ENCODE measurements around the gene LZTR1. TPM values are rescaled to one million over a fixed set of nuclear protein-coding genes. Genes with fewer than 3 reads are reported as not detected.
A peak's percentile ranks its signal among the peaks of the same experiment; 100 is the strongest.

LZTR1 gene
- total and polyA plus RNA-seq, 2 of the 8 experiments (the other 6 are each of a cell fraction or from before 2014, with no cell fraction given) = 22.3 to 31.0 TPM

DNA sequence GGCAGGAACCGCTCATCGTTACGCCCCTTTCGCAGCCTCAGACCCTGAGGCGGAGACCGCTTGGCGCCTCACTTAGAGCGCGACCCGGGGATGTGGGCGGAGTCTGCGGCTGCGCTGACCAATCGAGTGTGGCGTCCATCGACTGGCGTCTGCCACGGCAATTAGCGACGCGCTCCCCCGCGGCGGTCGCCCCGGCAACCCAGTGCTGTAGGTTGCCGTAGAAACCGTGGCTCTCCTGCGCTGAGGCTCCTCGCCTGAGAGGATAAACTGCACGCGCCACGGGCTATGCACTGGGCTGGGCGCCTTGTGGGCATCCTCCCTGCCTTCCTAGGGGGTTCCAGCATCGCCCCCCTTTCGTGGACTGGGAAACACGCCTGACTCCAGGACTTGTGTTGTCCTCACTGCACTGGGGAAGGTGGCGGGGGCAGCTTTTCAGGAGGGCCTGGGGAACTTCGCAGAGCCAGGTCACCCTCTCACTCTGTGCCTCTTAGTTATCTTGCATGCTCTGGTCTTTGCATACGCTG, 32.2 kb downstream of the LZTR1 start:
- peak; percentile 76 for FAIRE-seq
- WGBS, 2 experiments (ENCODE audit: extremely low coverage in 1 of 2, insufficient coverage in 1 of 2, insufficient read length in 1 of 2, insufficient replicate concordance in 2 of 2, low coverage in 1 of 2, low lambda C conversion rate in 2 of 2, missing lambda C conversion rate in 1 of 2) = 7% methylated on average over 39 of the region's 40 CpGs; no CpG with 5 or more reads in 1 of the 2 experiments
- no peak for TF ChIP-seq JUN (IDR thresholded peaks at IDR 0.05; ENCODE audit: low read depth, low read length)
- peak in 1 of 2 experiments; percentile 81; a peak in 1 of 4 replicates for TF ChIP-seq SIN3A (conservative IDR thresholded peaks at IDR 0.05 in 1 of 2, IDR thresholded peaks at IDR 0.05 in 1 of 2; ENCODE audit: low read depth in 1 of 2, low read length in 2 of 2)
- no peak for TF ChIP-seq BRCA1 (IDR thresholded peaks at IDR 0.05; ENCODE audit: low read depth, low read length)
- peak; percentile 93 for TF ChIP-seq CREB1 (IDR thresholded peaks at IDR 0.05)
- no peak for TF ChIP-seq RAD21 (IDR thresholded peaks at IDR 0.05 in 1 of 2, conservative IDR thresholded peaks at IDR 0.05 in 1 of 2; ENCODE audit: low read depth in 2 of 2, low read length in 2 of 2)
- TF ChIP-seq, protein P1, sequence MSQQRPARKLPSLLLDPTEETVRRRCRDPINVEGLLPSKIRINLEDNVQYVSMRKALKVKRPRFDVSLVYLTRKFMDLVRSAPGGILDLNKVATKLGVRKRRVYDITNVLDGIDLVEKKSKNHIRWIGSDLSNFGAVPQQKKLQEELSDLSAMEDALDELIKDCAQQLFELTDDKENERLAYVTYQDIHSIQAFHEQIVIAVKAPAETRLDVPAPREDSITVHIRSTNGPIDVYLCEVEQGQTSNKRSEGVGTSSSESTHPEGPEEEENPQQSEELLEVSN (IDR thresholded peaks at IDR 0.05) = peak; percentile 42; the same call in 1 of the 2 replicates
- peak; percentile 73 for TF ChIP-seq NANOG (IDR thresholded peaks at IDR 0.05; ENCODE audit: insufficient read depth, low read depth, low read length, poor library complexity, severe bottlenecking)
- no peak for TF ChIP-seq POLR2AphosphoS5 (IDR thresholded peaks at IDR 0.05; ENCODE audit: low read depth, low read length)
- 0 out of 2 replicates have a peak, but pooled peaks have one; percentile 39 for TF ChIP-seq CHD2 (IDR thresholded peaks at IDR 0.05; ENCODE audit: low read length)
- TF ChIP-seq ASH2L (IDR thresholded peaks at IDR 0.05; ENCODE audit: low read length) = peak; percentile 1
- no peak for TF ChIP-seq PHF8 (conservative IDR thresholded peaks at IDR 0.05; ENCODE audit: low read depth, low read length)

More for the DNA sequence above, 32.2 kb downstream of the LZTR1 start:
- Histone ChIP-seq H3K56ac (replicated peaks; ENCODE audit: insufficient read length, low read depth, low read length) (peak overlapping the region; percentile 74), H3K18ac (ENCODE audit: extremely low read depth, low read length) (peak overlapping the region; percentile 13), H3K4me3 (ENCODE audit: extremely low read depth in 1 of 4, insufficient read depth in 2 of 4, low read depth in 3 of 4, low read length in 4 of 4) (peak overlapping the region; percentile 51 to 75 (median 64)), H4K5ac (ENCODE audit: insufficient read length, low read depth, low read length) (peak overlapping the region; percentile 28), H2BK20ac (ENCODE audit: low read length) (no peak overlapping the region), H4K20me1 (replicated peaks in 1 of 2; ENCODE audit: control insufficient read depth in 1 of 2, insufficient read depth in 2 of 2, low read length in 2 of 2) (peaks cover 0 to 6% of the 10 kb centered on the region in 2 experiments), H2BK5ac (ENCODE audit: low read depth, low read length) (no peak overlapping the region), H3K27me3 (replicated peaks in 1 of 4; ENCODE audit: control insufficient read depth in 3 of 4, extremely low read depth in 1 of 4, insufficient read depth in 3 of 4, low read length in 3 of 4) (peaks cover 0 to 4% (median 3%) of the 10 kb centered on the region in 4 experiments; a peak in 4 of 7 replicates), H4K8ac (ENCODE audit: extremely low read depth, insufficient read depth, low read length) (peak overlapping the region; percentile 75), H2AK5ac (ENCODE audit: low read depth, low read length) (no peak overlapping the region), H2BK12ac (ENCODE audit: low read depth, low read length) (no peak overlapping the region), H3K4ac (replicated peaks; ENCODE audit: insufficient read length, low read depth, low read length) (peak overlapping the region; percentile 53), H2BK120ac (replicated peaks; ENCODE audit: low read depth, low read length) (no peak overlapping the region), H4K91ac (replicated peaks; ENCODE audit: insufficient read length, low read length) (peak overlapping the region; percentile 10), H3K79me2 (ENCODE audit: control insufficient read depth in 1 of 2, insufficient read depth in 2 of 2, low read length in 2 of 2) (no peaks in the 10 kb centered on the region), H3K27ac (ENCODE audit: low read depth, low read length) (no peak overlapping the region), H3K23me2 (ENCODE audit: low read depth, low read length) (peaks cover 6% of the 10 kb centered on the region; the same call in 1 of the 2 replicates), H3K36me3 (ENCODE audit: control insufficient read depth in 2 of 4, insufficient read depth in 4 of 4, low read length in 3 of 4) (no peaks in the 10 kb centered on the region), H3K9ac (replicated peaks in 1 of 4; ENCODE audit: extremely low read depth in 1 of 4, low read depth in 3 of 4, low read length in 3 of 4) (peak overlapping the region in 1 of 4 experiments; percentile 31; a peak in 2 of 7 replicates), H3K4me1 (replicated peaks in 1 of 4; ENCODE audit: control insufficient read depth in 3 of 4, insufficient read depth in 4 of 4, low read length in 3 of 4) (peaks cover 15 to 31% (median 19%) of the 10 kb centered on the region in 4 experiments), H3K79me1 (ENCODE audit: low read depth, low read length) (no peaks in the 10 kb centered on the region; the same call in 1 of the 2 replicates), H2AFZ (ENCODE audit: low read length) (peak overlapping the region; percentile 35; the same call in 1 of the 2 replicates), H2BK15ac (ENCODE audit: low read length) (0 out of 2 replicates have a peak overlapping the region, but pooled peaks have one; percentile 21), H3K14ac (ENCODE audit: insufficient read length) (no peak overlapping the region), H3K23ac (ENCODE audit: insufficient read length) (no peak overlapping the region), H3K4me2 (ENCODE audit: insufficient read depth in 1 of 2, low read depth in 2 of 2, low read length in 2 of 2) (peak overlapping the region; percentile 68 to 97), H3K9me3 (ENCODE audit: insufficient read depth in 2 of 2, low read depth in 1 of 2, low read length in 1 of 2) (no peaks in the 10 kb centered on the region)
- ChIA-PET CTCF (ENCODE audit: partially characterized antibody) (interaction anchor here (1.0 to 2.3 kb wide), 7 partner anchors 10 to 128 kb away, joined by 3 to 7 read pairs (median 3); partner anchors contain the start of gene LZTR1), POLR2A (ENCODE audit: partially characterized antibody) (interaction anchor here (1.4 to 2.2 kb wide), 2 partner anchors 11 to 12 kb away, joined by 5 to 8 read pairs; partner anchors contain the start of gene THAP7)
- peak; percentile 81 to 94 for DNase-seq (ENCODE audit: low read depth in 1 of 2, low spot score in 2 of 2)
